GM21825 (cell line): ENCODE results near the gene SOHLH1.

Experiments used
- ATAC-seq: cut with Tn5 transposase; IDR thresholded peaks from one replicate; pipeline ENCODE4 v1.9.1; 2021; ENCODE audit warnings: mild to moderate bottlenecking, moderate library complexity; ENCODE audit not compliant: unreplicated experiment

Gene SOHLH1

DNA sequence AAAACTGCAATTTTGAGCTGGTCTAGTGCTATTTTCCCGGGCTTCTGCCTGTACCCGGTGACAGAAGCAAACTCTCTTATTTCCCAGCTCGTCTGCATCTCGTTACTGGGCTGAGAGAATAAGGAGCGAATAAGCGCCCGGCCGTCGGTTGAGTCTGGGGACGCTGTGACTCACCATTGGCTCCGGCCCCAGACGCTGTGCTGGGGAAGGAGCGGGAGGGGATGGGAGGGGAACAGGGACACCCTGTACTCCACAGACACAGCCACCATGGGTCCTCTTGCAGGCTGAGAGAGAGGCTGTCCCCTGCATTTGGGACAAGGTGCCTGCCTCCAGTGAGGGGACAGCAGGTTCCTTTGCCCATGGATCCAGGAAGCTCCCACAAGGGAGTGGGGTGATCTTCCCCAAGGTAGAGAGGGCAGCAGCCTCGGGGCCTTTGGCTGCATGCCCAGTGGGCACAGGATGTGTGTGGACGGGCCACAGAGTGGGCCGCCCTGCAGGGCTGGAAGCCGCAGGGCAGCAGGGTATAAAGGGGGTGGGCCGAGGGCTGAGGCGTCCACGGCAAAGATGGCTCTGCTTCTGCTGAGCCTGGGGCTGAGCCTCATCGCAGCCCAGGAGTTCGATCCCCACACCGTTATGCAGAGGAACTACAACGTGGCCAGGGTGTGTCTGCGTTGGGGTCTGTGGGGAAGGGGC lies 36.4 kb downstream of the SOHLH1 start, which contains the start of gene LCN9:
Gene LCN9, plus strand, starts transcription at position 552 of the 693 bp plus-strand sequence. Its CDS starts 13 bp downstream, at position 565.
- ATAC-seq, result no peak

DNA sequence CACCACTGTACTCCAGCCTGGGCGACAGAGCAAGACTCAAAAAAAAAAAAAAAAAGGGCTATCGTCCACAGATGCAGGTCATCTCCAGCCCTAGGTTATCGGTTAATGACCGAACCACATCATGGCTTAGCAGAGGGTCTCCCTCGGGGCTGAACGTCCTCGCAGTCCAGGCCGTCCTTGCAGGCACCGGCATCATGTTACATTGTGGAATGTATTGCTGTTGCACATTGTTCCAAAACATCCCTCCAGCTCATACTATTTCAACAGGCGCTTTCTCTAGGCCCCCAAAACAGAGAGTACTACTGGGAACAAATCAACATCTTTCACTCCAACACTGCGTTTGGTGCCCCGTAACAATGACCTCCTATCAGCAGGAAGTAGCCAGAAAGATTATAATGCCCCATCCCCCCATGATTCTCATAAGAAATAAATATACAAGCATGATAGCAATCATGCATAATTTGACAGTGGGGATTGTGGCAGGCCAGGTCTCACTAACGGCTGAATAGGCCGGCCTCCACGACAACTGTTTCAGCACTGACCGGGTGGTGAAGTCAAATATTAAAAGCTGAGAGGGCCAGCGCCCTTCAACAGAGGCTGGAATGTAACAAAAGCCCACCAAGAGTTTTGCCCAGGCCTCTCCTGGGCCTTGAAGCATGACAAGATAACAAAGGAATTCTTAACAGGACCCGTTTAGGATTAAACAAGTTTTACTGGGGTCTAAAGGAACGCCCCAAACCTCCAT lies 37.3 kb downstream of the SOHLH1 start:
- ATAC-seq, result no peak

DNA sequence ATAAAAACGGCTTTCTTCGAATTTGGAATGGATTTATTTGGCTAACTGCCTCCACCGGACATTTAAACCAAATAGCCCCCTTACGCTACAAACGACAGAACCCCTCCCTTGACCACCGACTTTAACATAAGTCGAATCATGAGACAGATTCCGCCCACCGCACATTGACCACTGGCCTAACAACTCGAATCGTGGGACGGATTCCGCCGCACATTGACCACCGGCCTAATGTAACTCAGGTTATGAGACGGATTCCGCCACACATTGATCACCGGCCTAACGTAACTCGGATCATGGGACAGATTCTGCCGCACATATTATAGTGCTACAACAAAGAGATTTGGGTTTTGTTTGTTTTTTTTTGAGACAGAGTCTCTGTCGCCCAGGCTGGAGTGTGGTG lies 38.9 kb downstream of the SOHLH1 start:
- no peak for ATAC-seq

DNA sequence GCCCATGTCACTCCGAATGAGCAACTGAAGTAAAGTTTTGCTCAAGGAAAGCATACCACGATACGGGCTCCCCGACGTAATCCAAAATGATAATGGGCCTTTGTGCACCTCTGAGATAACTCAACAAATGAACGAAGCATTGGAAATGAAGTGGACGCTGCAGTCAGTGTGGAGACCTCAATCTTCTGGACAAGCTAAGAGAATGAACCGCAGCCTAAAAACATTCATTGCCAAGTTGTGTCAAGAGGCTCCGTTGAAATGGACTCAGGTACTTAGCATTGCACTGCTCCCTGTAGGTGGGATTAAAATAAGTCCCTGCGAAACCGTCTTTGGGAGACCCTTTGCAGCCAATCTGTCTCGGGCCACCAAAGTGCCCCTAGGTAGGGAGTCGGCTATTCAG lies 40.0 kb downstream of the SOHLH1 start:
- no peak for ATAC-seq

DNA sequence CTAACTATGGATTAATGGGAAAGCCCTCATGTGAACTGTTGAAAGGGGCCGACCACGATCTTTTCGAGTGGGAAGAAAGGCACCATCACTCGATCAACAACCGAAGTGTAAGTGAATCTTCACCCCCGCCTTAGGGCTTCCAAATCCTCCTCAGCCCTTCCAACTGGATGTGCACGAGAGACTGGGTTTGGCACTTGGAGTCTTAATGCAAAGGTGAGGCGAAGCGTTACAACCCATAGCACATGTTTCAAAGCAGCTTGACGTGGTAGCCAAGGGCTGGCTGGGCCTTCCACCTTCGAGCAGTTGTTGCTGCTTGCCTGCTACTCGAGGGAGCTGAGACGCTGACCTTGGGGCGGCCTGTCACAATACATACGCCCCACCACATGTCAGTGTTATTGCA lies 41.9 kb downstream of the SOHLH1 start:
- ATAC-seq, result no peak

DNA sequence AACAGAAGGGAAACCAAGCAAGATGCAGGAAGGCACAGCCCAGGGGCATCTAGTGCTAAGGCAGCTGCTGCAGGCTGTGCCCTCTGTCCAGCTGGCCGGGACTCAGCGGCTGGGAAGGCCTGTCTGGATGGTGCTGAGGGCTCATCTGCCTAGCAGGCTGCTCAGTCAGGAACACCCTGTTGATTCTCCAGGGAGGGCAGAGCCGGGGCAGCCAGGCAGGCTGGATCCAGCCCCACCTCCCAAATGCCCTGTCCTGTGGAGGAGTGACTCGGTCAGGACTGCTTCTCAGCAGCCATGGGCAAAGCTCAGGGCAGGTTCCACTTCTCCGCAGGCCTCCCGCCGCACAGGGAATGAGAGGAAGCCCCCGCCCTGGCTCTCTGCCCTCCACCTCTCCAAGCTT lies 44.0 kb downstream of the SOHLH1 start:
- ATAC-seq, result no peak

DNA sequence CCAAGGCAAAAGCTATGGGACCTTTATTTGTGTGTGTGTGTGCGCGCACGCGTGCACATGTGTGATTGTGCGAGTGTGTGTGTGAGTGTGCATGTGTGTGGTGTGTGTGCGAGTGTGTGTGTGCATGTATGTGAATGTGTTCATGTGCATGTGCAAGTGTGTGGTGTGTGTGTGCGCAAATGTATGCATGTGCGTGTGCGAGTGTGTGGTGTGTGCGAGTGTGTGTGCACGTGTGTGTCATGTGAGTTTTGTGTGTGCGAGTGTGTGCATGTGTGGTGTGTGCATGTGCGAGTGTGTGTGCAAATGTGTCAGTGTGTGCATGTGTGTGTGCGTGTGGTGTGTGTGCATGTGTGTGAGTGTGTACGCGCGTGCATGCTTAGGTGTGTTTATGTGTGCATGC lies 48.9 kb downstream of the SOHLH1 start:
- no peak for ATAC-seq

DNA sequence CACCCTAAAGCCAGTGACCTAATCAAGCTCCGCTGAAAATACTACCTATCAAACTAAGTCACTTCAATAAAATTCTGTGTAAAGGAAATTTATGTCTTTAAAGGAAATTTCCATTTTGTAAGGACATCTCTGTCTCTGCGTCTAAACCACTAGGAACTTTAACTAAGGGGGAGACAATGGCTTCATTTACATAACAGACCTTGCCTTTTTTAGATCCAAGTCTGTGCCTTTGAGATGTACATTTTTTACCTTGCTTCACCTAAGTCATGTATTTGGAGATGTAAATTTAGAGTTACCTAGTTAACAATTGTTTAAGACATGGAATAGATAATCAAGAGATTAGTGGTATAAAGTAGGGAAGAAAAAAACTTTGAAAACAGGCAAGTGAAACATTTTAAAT lies 49.8 kb downstream of the SOHLH1 start:
- ATAC-seq, result no peak

DNA sequence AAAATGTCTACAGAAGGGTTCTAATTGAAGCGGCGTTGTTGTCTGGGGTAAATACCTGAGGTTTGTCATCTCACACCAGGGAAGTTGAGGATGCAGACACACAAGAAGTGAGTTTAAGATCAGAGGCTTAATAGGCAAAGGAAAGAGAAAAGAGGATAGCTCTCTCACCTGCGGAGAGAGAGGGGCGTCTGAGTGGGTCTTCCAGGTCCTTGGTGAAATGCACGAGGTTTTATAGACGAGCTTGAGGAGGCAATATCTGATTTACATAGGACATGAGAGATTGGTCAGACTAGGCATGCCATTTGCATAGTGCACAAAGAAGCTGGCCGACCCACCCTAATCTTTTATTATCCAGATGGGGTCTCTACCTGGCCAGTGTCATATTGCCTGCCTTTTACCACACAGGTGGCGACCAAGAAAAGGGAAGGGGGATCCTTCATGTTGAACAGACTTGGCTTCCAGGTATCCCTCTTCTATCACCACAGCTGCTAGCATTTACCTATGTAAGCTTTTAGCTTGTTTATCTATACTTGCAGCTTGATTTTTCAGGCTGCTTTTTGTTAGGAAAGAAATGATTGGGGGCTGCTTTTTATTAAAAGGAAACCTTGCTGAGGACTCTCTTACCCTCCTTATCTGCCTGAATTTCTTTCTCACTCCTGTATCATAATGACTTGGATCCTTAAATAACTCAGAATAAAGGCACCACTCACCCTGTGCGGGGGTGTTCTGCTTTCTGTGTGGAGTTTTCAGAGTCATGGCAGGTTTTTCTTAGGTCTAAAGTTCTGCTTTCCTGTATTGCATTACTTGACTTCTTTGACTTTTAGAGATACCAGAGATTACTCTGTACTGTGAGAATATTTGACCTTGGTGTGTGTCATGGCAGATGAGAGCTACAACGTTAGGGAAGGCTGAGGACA lies 50.5 kb downstream of the SOHLH1 start:
- no peak for ATAC-seq

DNA sequence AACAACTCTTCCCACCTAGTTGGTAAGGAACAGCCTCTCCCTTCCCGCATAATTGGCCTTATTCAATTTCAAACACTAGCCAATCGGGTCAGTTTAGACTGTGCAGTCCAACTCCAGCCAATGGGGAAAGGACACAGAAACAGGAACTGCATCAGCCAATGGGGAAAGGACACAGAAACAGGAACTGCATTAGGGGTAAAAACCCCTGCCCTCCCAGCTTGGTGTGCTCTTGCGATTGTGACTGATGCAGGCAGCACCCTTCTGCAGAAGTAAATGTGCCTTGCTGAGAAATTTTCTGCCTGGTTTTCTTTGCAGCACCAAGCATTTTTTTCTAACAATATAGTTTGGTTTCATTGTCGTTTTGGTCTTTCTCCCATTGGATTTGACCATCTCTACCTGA lies 51.4 kb downstream of the SOHLH1 start:
- no peak for ATAC-seq

DNA sequence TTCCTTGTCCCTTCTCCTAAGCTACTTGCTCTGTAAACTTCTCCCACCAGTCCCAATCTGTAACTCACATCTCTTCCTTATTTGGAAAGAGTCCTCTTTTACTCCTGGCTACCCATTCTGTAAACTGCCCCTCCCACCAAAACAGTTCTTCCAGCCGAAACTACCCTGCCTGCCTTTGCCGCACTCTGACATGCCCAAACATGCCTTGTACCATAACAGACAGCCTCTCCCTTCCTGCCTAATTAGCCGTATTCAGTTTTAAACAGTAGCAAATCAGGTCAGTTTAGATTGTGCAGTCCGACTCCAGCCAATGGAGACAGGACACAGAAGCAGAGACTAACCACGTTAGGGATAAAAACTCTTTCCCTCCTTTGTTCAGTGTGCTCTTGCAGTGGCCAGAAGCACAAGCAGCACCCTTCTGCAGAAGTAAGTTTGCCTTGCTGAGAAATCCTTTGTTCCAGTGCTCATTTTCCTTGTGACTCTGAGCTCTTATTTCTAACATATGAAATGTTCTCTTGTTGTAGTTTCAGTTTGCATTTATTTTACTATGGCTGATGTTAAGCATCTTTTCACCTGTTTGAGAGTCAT lies 54.6 kb downstream of the SOHLH1 start:
- no peak for ATAC-seq
